ENCODE results near the gene AKIP1. TPM values are rescaled to one million over a fixed set of nuclear protein-coding genes. Genes with fewer than 3 reads are reported as not detected.

AKIP1 gene
- total RNA-seq, 1 experiment from 2014 or later = 64.6 TPM

GRCh38 chr11:8907116-8907515, 3.9 kb upstream of the AKIP1 start:
- intact Hi-C loops (cut with micrococcal nuclease) = no loop called here

GRCh38 chr11:8908099-8908498, 2.9 kb upstream of the AKIP1 start:
- ChIA-PET POLR2A (interaction anchor here (0.5 to 2.1 kb wide), 7 partner anchors 37 to 225 kb away, joined by 3 to 8 read pairs (median 4); partner anchors contain the start of genes RPL27A, TMEM9B and TRIM66), CTCF (interaction anchor here (0.6 to 1.0 kb wide), 3 partner anchors 52 to 922 kb away, joined by 3 to 5 read pairs (median 5); no protein-coding TSS in a partner anchor)
- intact Hi-C loops (cut with micrococcal nuclease) = no loop called here
- no peaks in the 10 kb centered on the region for H3K9me3 Mint-ChIP-seq (ENCODE audit: unreplicated experiment)
- no peak for DNase-seq (ENCODE audit: unreplicated experiment)
- no peaks in the 10 kb centered on the region for H3K27me3 Mint-ChIP-seq (ENCODE audit: insufficient read depth, unreplicated experiment)
- TF ChIP-seq CTCF (IDR thresholded peaks at IDR 0.05; ENCODE audit: unreplicated experiment) = no peak
- H3K36me3 Mint-ChIP-seq (ENCODE audit: insufficient read depth, unreplicated experiment) = peaks cover 8% of the 10 kb centered on the region
- H3K4me1 Mint-ChIP-seq (ENCODE audit: insufficient read depth, unreplicated experiment) = peaks cover 26% of the 10 kb centered on the region
- no TSS peak for BruUV-seq (replicated peaks)
- no peak overlapping the region for H3K4me3 Mint-ChIP-seq (ENCODE audit: unreplicated experiment)
- no peak overlapping the region for H3K27ac Mint-ChIP-seq (ENCODE audit: low read depth, unreplicated experiment)

More at GRCh38 chr11:8907116-8907515, 3.9 kb upstream of the AKIP1 start:
- Mint-ChIP-seq H3K27ac (ENCODE audit: low read depth, unreplicated experiment) (peak overlapping the region; percentile 79), H3K36me3 (ENCODE audit: insufficient read depth, unreplicated experiment) (peaks cover 7% of the 10 kb centered on the region), H3K4me1 (ENCODE audit: insufficient read depth, unreplicated experiment) (peaks cover 26% of the 10 kb centered on the region), H3K9me3 (ENCODE audit: unreplicated experiment) (no peaks in the 10 kb centered on the region), H3K4me3 (ENCODE audit: unreplicated experiment) (peak overlapping the region; percentile 40), H3K27me3 (ENCODE audit: insufficient read depth, unreplicated experiment) (no peaks in the 10 kb centered on the region)
- TF ChIP-seq CTCF (IDR thresholded peaks at IDR 0.05; ENCODE audit: unreplicated experiment) = no peak
- no peak for DNase-seq (ENCODE audit: unreplicated experiment)
- no TSS peak for BruUV-seq (replicated peaks)
- POLR2A ChIA-PET = interaction anchor here (1.2 to 2.4 kb wide), 8 partner anchors 36 to 670 kb away, joined by 3 to 14 read pairs (median 6); partner anchors contain the start of gene TMEM9B
- CTCF ChIA-PET = interaction anchor here (1.0 kb wide), 1 partner anchor 8 kb away, joined by 3 read pairs; no protein-coding TSS in a partner anchor

GRCh38 chr11:8910649-8911026, 351 bp upstream of the AKIP1 start:
- no peaks in the 10 kb centered on the region for H3K9me3 Mint-ChIP-seq (ENCODE audit: unreplicated experiment)
- H3K4me1 Mint-ChIP-seq (ENCODE audit: insufficient read depth, unreplicated experiment) = peaks cover 38% of the 10 kb centered on the region
- DNase-seq (ENCODE audit: unreplicated experiment) = no peak
- intact Hi-C loops (cut with micrococcal nuclease) = loop anchor here (2.0 to 5.0 kb wide), 2 partner anchors 100 to 143 kb away; a partner anchor contains a TSS
- BruUV-seq (replicated peaks) = no TSS peak
- no peaks in the 10 kb centered on the region for H3K27me3 Mint-ChIP-seq (ENCODE audit: insufficient read depth, unreplicated experiment)
- CTCF ChIA-PET = interaction anchor here (0.6 to 9.0 kb wide), 6 partner anchors 26 to 1601 kb away, joined by 3 to 155 read pairs (median 4); no protein-coding TSS in a partner anchor
- POLR2A ChIA-PET = interaction anchor here (0.6 to 3.5 kb wide), 12 partner anchors 11 to 610 kb away, joined by 3 to 29 read pairs (median 10); partner anchors contain the start of genes RPL27A, TMEM9B and TRIM66
- TF ChIP-seq CTCF (IDR thresholded peaks at IDR 0.05; ENCODE audit: unreplicated experiment) = no peak
- peak overlapping the region; percentile 84 for H3K4me3 Mint-ChIP-seq (ENCODE audit: unreplicated experiment)
- peaks cover 23% of the 10 kb centered on the region for H3K36me3 Mint-ChIP-seq (ENCODE audit: insufficient read depth, unreplicated experiment)
- peak overlapping the region; percentile 33 for H3K27ac Mint-ChIP-seq (ENCODE audit: low read depth, unreplicated experiment)

GRCh38 chr11:8913961-8914660, 3.1 kb downstream of the AKIP1 start:
- no TSS peak for BruUV-seq (replicated peaks)
- H3K4me3 Mint-ChIP-seq (ENCODE audit: unreplicated experiment) = peak overlapping the region; percentile 33
- peak; percentile 45 for DNase-seq (ENCODE audit: unreplicated experiment)
- no peaks in the 10 kb centered on the region for H3K9me3 Mint-ChIP-seq (ENCODE audit: unreplicated experiment)
- H3K27me3 Mint-ChIP-seq (ENCODE audit: insufficient read depth, unreplicated experiment) = no peaks in the 10 kb centered on the region
- ChIA-PET POLR2A (interaction anchor here (0.5 to 2.1 kb wide), 4 partner anchors 16 to 101 kb away, joined by 3 to 12 read pairs (median 4); no protein-coding TSS in a partner anchor), CTCF (interaction anchor here (0.6 to 9.0 kb wide), 25 partner anchors 9 to 718 kb away, joined by 3 to 155 read pairs (median 4); partner anchors contain the start of gene ASCL3)
- TF ChIP-seq CTCF (IDR thresholded peaks at IDR 0.05; ENCODE audit: unreplicated experiment) = peak; percentile 80
- intact Hi-C loops (cut with micrococcal nuclease) = loop anchor here (1.0 to 5.0 kb wide), 3 partner anchors 45 to 231 kb away; partner anchors contain the start of genes RPL27A and TRIM66
- H3K27ac Mint-ChIP-seq (ENCODE audit: low read depth, unreplicated experiment) = peak overlapping the region; percentile 69
- peaks cover 29% of the 10 kb centered on the region for H3K4me1 Mint-ChIP-seq (ENCODE audit: insufficient read depth, unreplicated experiment)
- H3K36me3 Mint-ChIP-seq (ENCODE audit: insufficient read depth, unreplicated experiment) = peaks cover 53% of the 10 kb centered on the region
